ENCODE results near the gene SMOC1.

The SMOC1 gene

GRCh38 chr14:69959136-69959535 lies 79.9 kb downstream of the SMOC1 start:
- H3K4me3 ChIP-seq (ENCODE audit: extremely low read depth, insufficient read depth, low read length, poor library complexity, severe bottlenecking): no peak overlapping the region
- H3K4me1 ChIP-seq (ENCODE audit: control insufficient read depth, insufficient read depth, low read length, poor library complexity, severe bottlenecking): no peaks in the 10 kb centered on the region
- no peaks in the 10 kb centered on the region for H3K36me3 ChIP-seq (ENCODE audit: control insufficient read depth, insufficient read depth, low read length)
- no CpG with 5 or more reads among the region's 3 CpGs for WGBS, 2 experiments (ENCODE audit: insufficient coverage in 2 of 2)
- no peaks in the 10 kb centered on the region for H3K9me3 ChIP-seq (ENCODE audit: control insufficient read depth, low read length)
- no peak overlapping the region for H3K27ac ChIP-seq (ENCODE audit: low read depth, low read length, severe bottlenecking)

- Histone ChIP-seq H3K9me3 (ENCODE audit: control insufficient read depth, low read length) (no peaks in the 10 kb centered on the region), H3K4me1 (ENCODE audit: control insufficient read depth, insufficient read depth, low read length, poor library complexity, severe bottlenecking) (no peaks in the 10 kb centered on the region), H3K27ac (ENCODE audit: low read depth, low read length, severe bottlenecking) (no peak overlapping the region), H3K4me3 (ENCODE audit: extremely low read depth, insufficient read depth, low read length, poor library complexity, severe bottlenecking) (no peak overlapping the region), H3K36me3 (ENCODE audit: control insufficient read depth, insufficient read depth, low read length) (no peaks in the 10 kb centered on the region)
These were observed 81.1 kb downstream of the SMOC1 start for GRCh38 chr14:69960296-69960695.

GRCh38 chr14:69963966-69964365 lies 84.8 kb downstream of the SMOC1 start:
- no peaks in the 10 kb centered on the region for H3K4me1 ChIP-seq (ENCODE audit: control insufficient read depth, insufficient read depth, low read length, poor library complexity, severe bottlenecking)
- H3K9me3 ChIP-seq (ENCODE audit: control insufficient read depth, low read length): no peaks in the 10 kb centered on the region
- H3K4me3 ChIP-seq (ENCODE audit: extremely low read depth, insufficient read depth, low read length, poor library complexity, severe bottlenecking): no peak overlapping the region
- H3K36me3 ChIP-seq (ENCODE audit: control insufficient read depth, insufficient read depth, low read length): no peaks in the 10 kb centered on the region
- no peak overlapping the region for H3K27ac ChIP-seq (ENCODE audit: low read depth, low read length, severe bottlenecking)
- 90 to 96% methylated on average over 2 to 3 of the region's 4 CpGs for WGBS, 2 experiments (ENCODE audit: insufficient coverage in 2 of 2)

GRCh38 chr14:69964841-69965240 lies 85.6 kb downstream of the SMOC1 start:
- H3K9me3 ChIP-seq (ENCODE audit: control insufficient read depth, low read length): no peaks in the 10 kb centered on the region
- no peak overlapping the region for H3K27ac ChIP-seq (ENCODE audit: low read depth, low read length, severe bottlenecking)
- no peak overlapping the region for H3K4me3 ChIP-seq (ENCODE audit: extremely low read depth, insufficient read depth, low read length, poor library complexity, severe bottlenecking)
- H3K4me1 ChIP-seq (ENCODE audit: control insufficient read depth, insufficient read depth, low read length, poor library complexity, severe bottlenecking): no peaks in the 10 kb centered on the region
- H3K36me3 ChIP-seq (ENCODE audit: control insufficient read depth, insufficient read depth, low read length): no peaks in the 10 kb centered on the region
- 94 to 100% methylated on average over 1 to 4 of the region's 4 CpGs for whole genome bisulfite sequencing, 2 experiments (ENCODE audit: insufficient coverage in 2 of 2)

- no peaks in the 10 kb centered on the region for H3K9me3 ChIP-seq (ENCODE audit: control insufficient read depth, low read length)
- 70 to 75% methylated on average over 1 to 2 of the region's 2 CpGs for WGBS, 2 experiments (ENCODE audit: insufficient coverage in 2 of 2)
These were observed 88.9 kb downstream of the SMOC1 start for GRCh38 chr14:69968132-69968531.

GRCh38 chr14:69968681-69969080 lies 89.5 kb downstream of the SMOC1 start:
- H3K9me3 ChIP-seq (ENCODE audit: control insufficient read depth, low read length): no peaks in the 10 kb centered on the region
- H3K4me3 ChIP-seq (ENCODE audit: extremely low read depth, insufficient read depth, low read length, poor library complexity, severe bottlenecking): no peak overlapping the region
- no peaks in the 10 kb centered on the region for H3K4me1 ChIP-seq (ENCODE audit: control insufficient read depth, insufficient read depth, low read length, poor library complexity, severe bottlenecking)
- H3K27ac ChIP-seq (ENCODE audit: low read depth, low read length, severe bottlenecking): no peak overlapping the region
- 100% methylated on average over 1 of the region's 1 CpG; no CpG with 5 or more reads in 1 of the 2 experiments for WGBS, 2 experiments (ENCODE audit: insufficient coverage in 2 of 2)
- no peaks in the 10 kb centered on the region for H3K36me3 ChIP-seq (ENCODE audit: control insufficient read depth, insufficient read depth, low read length)

More at GRCh38 chr14:69968132-69968531, 88.9 kb downstream of the SMOC1 start:
- Histone ChIP-seq H3K36me3 (ENCODE audit: control insufficient read depth, insufficient read depth, low read length) (no peaks in the 10 kb centered on the region), H3K4me1 (ENCODE audit: control insufficient read depth, insufficient read depth, low read length, poor library complexity, severe bottlenecking) (no peaks in the 10 kb centered on the region), H3K27ac (ENCODE audit: low read depth, low read length, severe bottlenecking) (no peak overlapping the region), H3K4me3 (ENCODE audit: extremely low read depth, insufficient read depth, low read length, poor library complexity, severe bottlenecking) (no peak overlapping the region)

- H3K9me3 ChIP-seq (ENCODE audit: control insufficient read depth, low read length): no peaks in the 10 kb centered on the region
- no peaks in the 10 kb centered on the region for H3K36me3 ChIP-seq (ENCODE audit: control insufficient read depth, insufficient read depth, low read length)
- WGBS, 2 experiments (ENCODE audit: insufficient coverage in 2 of 2): 93 to 96% methylated on average over 4 to 5 of the region's 5 CpGs
- H3K27ac ChIP-seq (ENCODE audit: low read depth, low read length, severe bottlenecking): no peak overlapping the region
- H3K4me3 ChIP-seq (ENCODE audit: extremely low read depth, insufficient read depth, low read length, poor library complexity, severe bottlenecking): no peak overlapping the region
- no peaks in the 10 kb centered on the region for H3K4me1 ChIP-seq (ENCODE audit: control insufficient read depth, insufficient read depth, low read length, poor library complexity, severe bottlenecking)
These were observed 93.5 kb downstream of the SMOC1 start for GRCh38 chr14:69972755-69973154.

- H3K36me3 ChIP-seq (ENCODE audit: control insufficient read depth, insufficient read depth, low read length): no peaks in the 10 kb centered on the region
- WGBS, 2 experiments (ENCODE audit: insufficient coverage in 2 of 2): 70 to 93% methylated on average over 1 of the region's 1 CpG
These were observed 94.6 kb downstream of the SMOC1 start for GRCh38 chr14:69973846-69974245.

GRCh38 chr14:69979882-69980281 lies 100.7 kb downstream of the SMOC1 start:
- whole genome bisulfite sequencing, 2 experiments (ENCODE audit: insufficient coverage in 2 of 2): 100% methylated on average over 1 of the region's 1 CpG; no CpG with 5 or more reads in 1 of the 2 experiments
- no peak overlapping the region for H3K27ac ChIP-seq (ENCODE audit: low read depth, low read length, severe bottlenecking)
- no peaks in the 10 kb centered on the region for H3K9me3 ChIP-seq (ENCODE audit: control insufficient read depth, low read length)
- no peak overlapping the region for H3K4me3 ChIP-seq (ENCODE audit: extremely low read depth, insufficient read depth, low read length, poor library complexity, severe bottlenecking)
- H3K36me3 ChIP-seq (ENCODE audit: control insufficient read depth, insufficient read depth, low read length): no peaks in the 10 kb centered on the region
- no peaks in the 10 kb centered on the region for H3K4me1 ChIP-seq (ENCODE audit: control insufficient read depth, insufficient read depth, low read length, poor library complexity, severe bottlenecking)

More at GRCh38 chr14:69973846-69974245, 94.6 kb downstream of the SMOC1 start:
- Histone ChIP-seq H3K4me3 (ENCODE audit: extremely low read depth, insufficient read depth, low read length, poor library complexity, severe bottlenecking) (no peak overlapping the region), H3K27ac (ENCODE audit: low read depth, low read length, severe bottlenecking) (no peak overlapping the region), H3K4me1 (ENCODE audit: control insufficient read depth, insufficient read depth, low read length, poor library complexity, severe bottlenecking) (no peaks in the 10 kb centered on the region), H3K9me3 (ENCODE audit: control insufficient read depth, low read length) (no peaks in the 10 kb centered on the region)

- Histone ChIP-seq H3K4me3 (ENCODE audit: extremely low read depth, insufficient read depth, low read length, poor library complexity, severe bottlenecking) (no peak overlapping the region), H3K9me3 (ENCODE audit: control insufficient read depth, low read length) (no peaks in the 10 kb centered on the region), H3K4me1 (ENCODE audit: control insufficient read depth, insufficient read depth, low read length, poor library complexity, severe bottlenecking) (no peaks in the 10 kb centered on the region), H3K27ac (ENCODE audit: low read depth, low read length, severe bottlenecking) (no peak overlapping the region), H3K36me3 (ENCODE audit: control insufficient read depth, insufficient read depth, low read length) (no peaks in the 10 kb centered on the region)
- WGBS, 2 experiments (ENCODE audit: insufficient coverage in 2 of 2): 82 to 83% methylated on average over 7 to 8 of the region's 15 CpGs
These were observed 101.5 kb downstream of the SMOC1 start for GRCh38 chr14:69980457-69981425.

GRCh38 chr14:69982220-69982839 lies 103.1 kb downstream of the SMOC1 start:
- H3K4me3 ChIP-seq (ENCODE audit: extremely low read depth, insufficient read depth, low read length, poor library complexity, severe bottlenecking): no peak overlapping the region
- no peaks in the 10 kb centered on the region for H3K36me3 ChIP-seq (ENCODE audit: control insufficient read depth, insufficient read depth, low read length)
- no peak overlapping the region for H3K27ac ChIP-seq (ENCODE audit: low read depth, low read length, severe bottlenecking)
- 53 to 79% methylated on average over 2 to 3 of the region's 6 CpGs for WGBS, 2 experiments (ENCODE audit: insufficient coverage in 2 of 2)
- H3K9me3 ChIP-seq (ENCODE audit: control insufficient read depth, low read length): no peaks in the 10 kb centered on the region
- no peaks in the 10 kb centered on the region for H3K4me1 ChIP-seq (ENCODE audit: control insufficient read depth, insufficient read depth, low read length, poor library complexity, severe bottlenecking)

Data from mesodermal cell (in vitro differentiated cells).